Measurements from ENCODE around the gene SUSD1.

The SUSD1 gene

DNA sequence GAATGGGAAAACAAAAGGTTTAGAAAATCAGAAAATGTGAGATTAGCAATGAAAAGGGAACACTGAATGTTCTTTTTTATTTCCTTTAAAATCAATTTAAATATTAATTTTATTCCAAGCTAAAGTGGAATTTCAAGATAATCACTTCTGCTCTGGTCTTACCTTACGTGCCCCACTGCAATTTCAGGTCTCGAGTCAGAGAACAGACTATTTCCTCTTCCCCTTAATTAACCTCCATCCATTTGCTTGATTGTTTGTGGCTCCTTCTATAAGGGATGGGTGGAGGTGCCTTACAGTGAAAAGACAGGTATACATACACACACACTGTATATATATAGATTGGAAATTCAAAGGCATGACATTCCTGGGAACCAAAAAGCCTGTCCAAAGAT, 137.1 kb downstream of the SUSD1 start:
- H3K27ac ChIP-seq = no peak overlapping the region
- TF ChIP-seq, protein P1, sequence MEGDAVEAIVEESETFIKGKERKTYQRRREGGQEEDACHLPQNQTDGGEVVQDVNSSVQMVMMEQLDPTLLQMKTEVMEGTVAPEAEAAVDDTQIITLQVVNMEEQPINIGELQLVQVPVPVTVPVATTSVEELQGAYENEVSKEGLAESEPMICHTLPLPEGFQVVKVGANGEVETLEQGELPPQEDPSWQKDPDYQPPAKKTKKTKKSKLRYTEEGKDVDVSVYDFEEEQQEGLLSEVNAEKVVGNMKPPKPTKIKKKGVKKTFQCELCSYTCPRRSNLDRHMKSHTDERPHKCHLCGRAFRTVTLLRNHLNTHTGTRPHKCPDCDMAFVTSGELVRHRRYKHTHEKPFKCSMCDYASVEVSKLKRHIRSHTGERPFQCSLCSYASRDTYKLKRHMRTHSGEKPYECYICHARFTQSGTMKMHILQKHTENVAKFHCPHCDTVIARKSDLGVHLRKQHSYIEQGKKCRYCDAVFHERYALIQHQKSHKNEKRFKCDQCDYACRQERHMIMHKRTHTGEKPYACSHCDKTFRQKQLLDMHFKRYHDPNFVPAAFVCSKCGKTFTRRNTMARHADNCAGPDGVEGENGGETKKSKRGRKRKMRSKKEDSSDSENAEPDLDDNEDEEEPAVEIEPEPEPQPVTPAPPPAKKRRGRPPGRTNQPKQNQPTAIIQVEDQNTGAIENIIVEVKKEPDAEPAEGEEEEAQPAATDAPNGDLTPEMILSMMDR (IDR thresholded peaks at IDR 0.05) = no peak
- no peak for TF ChIP-seq ZFX (IDR thresholded peaks at IDR 0.05; ENCODE audit: borderline replicate concordance)

DNA sequence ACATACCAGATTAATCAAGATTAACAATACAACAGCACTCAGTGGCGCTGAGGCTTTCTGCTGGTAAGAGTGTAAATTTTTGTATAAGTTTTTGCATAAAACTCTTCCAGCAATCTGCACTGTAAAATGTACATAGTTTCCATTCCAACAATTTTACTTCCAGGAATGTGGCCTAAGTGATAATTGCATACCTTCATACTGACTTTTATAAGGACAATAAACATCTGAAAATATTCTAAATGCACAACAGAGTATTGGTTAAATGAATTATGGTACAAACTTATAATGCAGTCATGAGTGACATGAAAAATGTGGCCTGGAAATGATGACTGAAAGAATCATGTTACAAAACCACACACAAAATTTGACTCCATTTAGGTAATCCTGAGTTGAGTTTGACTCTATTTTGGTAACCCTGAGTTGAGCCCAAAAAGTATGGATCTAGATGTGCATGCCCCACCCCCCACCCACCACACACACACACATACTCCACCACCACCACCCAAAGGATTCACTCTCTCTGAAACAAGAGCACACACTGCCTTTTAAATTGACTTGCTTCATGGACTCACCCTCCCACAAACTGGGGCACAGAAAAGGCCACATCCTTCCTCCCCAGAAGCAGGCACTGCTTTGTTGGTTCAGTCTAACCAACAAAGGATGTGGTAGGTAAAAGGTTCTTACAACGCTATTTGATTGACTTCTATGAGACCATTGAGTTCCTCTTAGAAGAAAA, 137.6 kb downstream of the SUSD1 start:
- no peak overlapping the region for H3K27ac ChIP-seq
- TF ChIP-seq ZFX (IDR thresholded peaks at IDR 0.05; ENCODE audit: borderline replicate concordance) = no peak
- TF ChIP-seq, protein P1 (IDR thresholded peaks at IDR 0.05) = no peak

DNA sequence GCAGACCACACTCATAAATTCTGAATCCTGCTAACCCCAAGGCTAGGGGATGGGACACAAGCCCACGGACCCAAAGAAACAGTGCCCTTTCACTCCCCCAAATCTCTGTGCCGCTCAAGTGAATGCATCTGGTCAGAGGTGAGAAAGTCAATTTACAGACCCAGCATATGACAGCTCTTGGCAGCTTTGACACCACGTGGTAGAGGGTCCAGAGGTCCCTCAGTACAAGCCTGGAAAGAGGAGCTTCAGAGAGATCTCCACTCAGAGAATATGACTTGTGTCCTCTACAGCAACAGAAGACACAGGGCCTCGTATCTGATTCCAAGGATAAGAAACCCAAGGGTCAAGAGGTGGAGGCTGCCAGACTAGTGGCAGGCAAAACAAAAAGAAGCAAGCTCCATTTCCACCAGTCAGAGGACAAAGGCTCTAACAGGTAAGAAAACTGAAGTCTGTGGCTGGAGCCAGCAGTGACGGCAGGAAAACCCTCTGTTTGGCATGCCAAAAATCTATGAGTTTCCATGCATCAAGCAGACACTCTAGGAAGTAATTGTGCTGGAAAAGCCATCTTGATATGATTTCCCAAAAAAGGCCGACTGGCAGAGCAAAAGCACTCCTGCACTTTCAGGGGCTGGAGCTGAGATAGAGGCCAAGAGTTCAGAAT, 139.8 kb downstream of the SUSD1 start:
- H3K27ac ChIP-seq = no peak overlapping the region
- TF ChIP-seq, protein P1 (IDR thresholded peaks at IDR 0.05) = no peak
- no peak for TF ChIP-seq ZFX (IDR thresholded peaks at IDR 0.05; ENCODE audit: borderline replicate concordance)

DNA sequence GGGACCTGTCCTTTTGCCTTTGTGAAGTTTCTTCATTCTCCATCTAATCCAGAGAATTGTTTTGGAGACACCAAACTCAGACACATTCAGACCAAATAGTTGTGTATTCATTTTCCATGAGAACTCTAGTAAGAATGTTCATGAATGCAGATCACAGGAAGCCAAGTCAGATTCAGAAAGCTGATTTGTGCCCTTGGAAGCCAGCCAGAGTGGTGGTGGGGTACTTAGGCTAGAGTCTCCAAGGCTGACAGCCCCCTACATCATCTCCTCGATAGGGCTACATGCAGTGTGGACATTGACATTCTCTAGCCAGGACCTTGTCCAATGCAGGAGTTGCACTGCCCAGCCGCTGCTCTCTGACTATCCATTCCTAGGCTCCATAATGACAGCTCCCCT, 140.9 kb downstream of the SUSD1 start:
- no peak overlapping the region for H3K27ac ChIP-seq
- TF ChIP-seq, protein P1 (IDR thresholded peaks at IDR 0.05) = no peak
- TF ChIP-seq ZFX (IDR thresholded peaks at IDR 0.05; ENCODE audit: borderline replicate concordance) = no peak

DNA sequence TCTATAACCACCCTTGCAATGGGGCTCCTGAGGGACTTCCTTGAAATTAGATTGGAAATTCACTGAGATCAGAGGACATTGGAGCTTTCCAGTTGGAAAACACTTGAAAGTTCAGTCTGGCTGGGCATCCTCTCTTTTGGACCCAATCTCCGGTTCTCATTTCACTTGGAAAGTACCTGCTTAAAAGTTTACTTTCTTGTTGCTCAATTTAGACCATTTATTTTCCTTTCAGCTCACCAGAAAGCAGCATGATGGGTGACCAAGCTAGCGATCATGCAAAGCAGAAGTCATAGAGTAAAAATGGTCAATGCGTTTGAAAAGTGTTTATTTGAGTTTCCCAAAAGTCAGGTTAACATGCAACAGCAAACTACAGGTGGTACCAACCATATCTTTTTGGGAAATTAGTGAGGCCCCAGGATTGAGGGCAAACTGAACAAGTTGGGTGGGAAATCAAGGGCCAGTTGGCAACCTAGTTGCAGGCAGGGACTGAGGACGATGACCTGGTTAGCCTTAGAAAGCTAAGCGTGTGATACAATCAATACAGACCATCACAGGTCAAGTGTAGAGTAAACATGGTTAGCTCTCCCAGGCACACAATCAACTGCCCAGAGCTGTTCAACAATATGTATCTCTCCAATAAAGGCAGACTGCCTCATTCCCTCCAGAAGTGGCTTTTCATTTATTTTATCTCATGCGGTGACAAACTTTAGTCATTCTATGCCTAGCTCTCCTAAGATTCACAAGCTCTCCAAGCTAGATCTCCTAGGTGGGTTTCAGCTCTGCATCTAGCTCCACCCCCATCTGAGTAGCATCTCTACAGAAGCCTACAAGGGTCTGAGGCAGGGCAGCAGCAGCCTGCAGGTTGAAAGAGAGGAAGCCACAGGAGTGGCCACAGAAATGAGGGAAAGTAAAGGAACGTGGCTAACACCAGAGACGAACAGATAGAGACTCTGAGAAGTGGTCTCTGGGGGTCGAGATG, 141.6 kb downstream of the SUSD1 start:
- H3K27ac ChIP-seq = no peak overlapping the region
- TF ChIP-seq, protein P1 (IDR thresholded peaks at IDR 0.05) = no peak
- no peak for TF ChIP-seq ZFX (IDR thresholded peaks at IDR 0.05; ENCODE audit: borderline replicate concordance)

DNA sequence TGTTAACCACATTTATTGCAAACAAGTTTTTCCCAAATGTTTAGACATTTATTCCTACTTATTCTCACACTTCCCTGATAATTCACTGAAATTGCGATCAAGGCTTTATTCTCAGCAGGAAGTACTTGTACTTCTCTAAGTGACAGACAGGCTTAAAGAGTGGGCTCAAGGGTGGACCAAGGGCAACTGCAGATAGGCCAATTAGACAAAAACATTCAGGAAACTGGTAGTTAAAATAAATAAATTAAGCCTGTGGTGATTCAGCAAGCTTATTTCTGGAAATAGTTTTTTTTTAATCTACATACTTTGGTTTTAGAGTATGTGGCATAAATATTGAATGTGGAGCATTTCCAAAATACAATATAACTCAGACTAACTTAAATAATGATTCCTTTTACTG, 142.4 kb downstream of the SUSD1 start:
- no peak overlapping the region for H3K27ac ChIP-seq
- TF ChIP-seq, protein P1 (IDR thresholded peaks at IDR 0.05) = no peak
- no peak for TF ChIP-seq ZFX (IDR thresholded peaks at IDR 0.05; ENCODE audit: borderline replicate concordance)
